OCI-LY1 (cell line): Measurements from ENCODE around the gene STRADA.

Experiments
- H2AFZ ChIP-seq: fragments of 200-600 bp; sonication (generic), shearing (Covaris generic); 2 replicates; pipeline ENCODE4 v1.6.0; 2014; ENCODE audit warnings: antibody characterized with exemption, mild to moderate bottlenecking, low read length
- H3F3A ChIP-seq: fragments of 200-600 bp; sonication (generic), shearing (Covaris generic); 2 replicates; pipeline ENCODE4 v1.6.0; 2014; ENCODE audit warnings: mild to moderate bottlenecking, antibody characterized with exemption, low read length, moderate library complexity; ENCODE audit not compliant: insufficient read depth
- H3K27ac ChIP-seq: fragments of 200-600 bp; sonication (generic); 2 replicates; pipeline ENCODE4 v1.5.1; 2014; ENCODE audit warnings: low read length, mixed run types, mild to moderate bottlenecking, low read depth; ENCODE audit not compliant: poor library complexity, severe bottlenecking
- H3K27me3 ChIP-seq: fragments of 200-600 bp; sonication (generic); 2 replicates; pipeline ENCODE4 v1.6.0; 2014; ENCODE audit warnings: antibody characterized with exemption, mild to moderate bottlenecking, low read length, moderate library complexity; ENCODE audit not compliant: insufficient read depth
- H3K36me3 ChIP-seq: fragments of 200-600 bp; sonication (generic); 2 replicates; pipeline ENCODE4 v1.6.1; 2014; ENCODE audit warnings: mild to moderate bottlenecking, antibody characterized with exemption, low read length, moderate library complexity, mixed read lengths; ENCODE audit not compliant: insufficient read depth
- H3K4me1 ChIP-seq: fragments of 200-600 bp; sonication (generic); 2 replicates; pipeline ENCODE4 v1.5.1; 2014; ENCODE audit warnings: mild to moderate bottlenecking, low read length, moderate library complexity; ENCODE audit not compliant: insufficient read depth, severe bottlenecking
- H3K4me2 ChIP-seq: fragments of 200-600 bp; sonication (generic), shearing (Covaris generic); 2 replicates; pipeline ENCODE4 v1.6.1; 2014; ENCODE audit warnings: low read length
- H3K4me3 ChIP-seq: fragments of 200-600 bp; sonication (generic); 2 replicates; pipeline ENCODE4 v1.5.1; 2014; ENCODE audit warnings: low read length, low read depth, mild to moderate bottlenecking, mixed read lengths; ENCODE audit not compliant: poor library complexity, severe bottlenecking
- H3K79me2 ChIP-seq: fragments of 200-600 bp; shearing (Covaris generic); 2 replicates; pipeline ENCODE4 v1.6.1; 2016; ENCODE audit warnings: mixed run types, low read length, mixed read lengths; ENCODE audit not compliant: insufficient read depth
- H3K9ac ChIP-seq: fragments of 200-600 bp; sonication (generic), shearing (Covaris generic); 2 replicates; pipeline ENCODE4 v1.6.1; 2014; ENCODE audit warnings: mild to moderate bottlenecking, low read length, mixed read lengths
- H3K9me2 ChIP-seq: fragments of 200-600 bp; sonication (generic), shearing (Covaris generic); 2 replicates; pipeline ENCODE4 v1.6.1; 2014; ENCODE audit warnings: low read depth, mild to moderate bottlenecking, low read length, mixed read lengths
- H3K9me3 ChIP-seq: fragments of 200-600 bp; shearing (Covaris generic); 2 replicates; pipeline ENCODE4 v1.6.1; 2014; ENCODE audit warnings: low read length, mixed read lengths
- H4K20me1 ChIP-seq: fragments of 200-600 bp; sonication (generic), shearing (Covaris generic); 2 replicates; pipeline ENCODE4 v1.6.0; 2016; ENCODE audit warnings: mild to moderate bottlenecking, low read length; ENCODE audit not compliant: insufficient read depth
- CTCF ChIP-seq: fragments of 200-600 bp; sonication (generic), shearing (Covaris generic); IDR thresholded peaks from 2 replicates; pipeline ENCODE4 v1.5.1; 2017; ENCODE audit warnings: mild to moderate bottlenecking, antibody characterized with exemption, low read length, moderate library complexity, mixed read lengths
- EZH2 ChIP-seq: fragments of 200-600 bp; sonication (generic), shearing (Covaris generic); IDR thresholded peaks from 2 replicates; pipeline ENCODE4 v1.8.0; 2017; ENCODE audit warnings: borderline replicate concordance, mixed run types, mild to moderate bottlenecking, antibody characterized with exemption, low read length, moderate library complexity, mixed read lengths

Gene STRADA

GRCh38 chr17:63741408-63742173 is at the start of gene STRADA:
STRADA (minus strand) TSS chr17:63741799; CDS start chr17:63728369, 13,430 bp downstream.
- no peaks in the 10 kb centered on the region for H3K9me2 ChIP-seq
- no peaks in the 10 kb centered on the region for H4K20me1 ChIP-seq
- H3K27ac ChIP-seq: peak within 1 kb of the TSS; percentile 95
- peaks cover 40% of the 10 kb centered on the region for H3K4me1 ChIP-seq
- peak within 1 kb of the TSS; percentile 83 for H3K4me2 ChIP-seq
- H3K9me3 ChIP-seq: no peaks in the 10 kb centered on the region
- H3F3A ChIP-seq: peaks cover 7% of the 10 kb centered on the region; the same call in 1 of the 2 replicates
- peak within 1 kb of the TSS; percentile 81 for H3K4me3 ChIP-seq
- no peaks in the 10 kb centered on the region for H3K27me3 ChIP-seq
- TF ChIP-seq CTCF (no peak), EZH2 (no peak)
- peaks cover 12% of the 10 kb centered on the region; the same call in 1 of the 2 replicates for H3K36me3 ChIP-seq
- peaks cover 11% of the 10 kb centered on the region; the same call in 1 of the 2 replicates for H3K79me2 ChIP-seq
- H3K9ac ChIP-seq: peak within 1 kb of the TSS; percentile 93
- no peak within 1 kb of the TSS for H2AFZ ChIP-seq

GRCh38 chr17:63790057-63790456 is 48.5 kb upstream of the STRADA start:
- no peaks in the 10 kb centered on the region for H3K9me3 ChIP-seq
- no peak overlapping the region for H2AFZ ChIP-seq
- no peaks in the 10 kb centered on the region for H4K20me1 ChIP-seq
- H3K27me3 ChIP-seq: no peaks in the 10 kb centered on the region
- no peaks in the 10 kb centered on the region for H3K9me2 ChIP-seq
- peaks cover 95% of the 10 kb centered on the region for H3K36me3 ChIP-seq
- no peaks in the 10 kb centered on the region for H3K4me1 ChIP-seq
- no peak for TF ChIP-seq EZH2
- TF ChIP-seq CTCF: no peak
- H3K4me2 ChIP-seq: no peak overlapping the region
- no peaks in the 10 kb centered on the region for H3F3A ChIP-seq
- H3K4me3 ChIP-seq: no peak overlapping the region
- H3K27ac ChIP-seq: no peak overlapping the region
- no peak overlapping the region for H3K9ac ChIP-seq
- H3K79me2 ChIP-seq: peaks cover 13% of the 10 kb centered on the region

- Histone ChIP-seq H3K9me2 (no peaks in the 10 kb centered on the region), H3K4me2 (no peak overlapping the region), H3K4me1 (peaks cover 3% of the 10 kb centered on the region), H3K27me3 (no peaks in the 10 kb centered on the region), H3K27ac (no peak overlapping the region), H3K36me3 (peaks cover 88% of the 10 kb centered on the region), H3K4me3 (no peak overlapping the region), H3F3A (no peaks in the 10 kb centered on the region), H3K9ac (no peak overlapping the region), H2AFZ (no peak overlapping the region), H3K79me2 (peaks cover 42% of the 10 kb centered on the region), H4K20me1 (no peaks in the 10 kb centered on the region), H3K9me3 (no peaks in the 10 kb centered on the region)
- TF ChIP-seq EZH2 (no peak), CTCF (no peak)
Measured at GRCh38 chr17:63786971-63787711, 45.5 kb upstream of the STRADA start.
